ENCODE measurements around the gene SLC12A7.
"Not testable (repeated sequence)": the region's sequence is repeated elsewhere in the genome, so short reads cannot be mapped to it uniquely, and the experiment has no call there.

SLC12A7 gene

GRCh38 chr5:1095990-1096363 lies 15.9 kb downstream of the SLC12A7 start:
- no peak for DNase-seq (ENCODE audit: low spot score)

GRCh38 chr5:1095302-1095989 lies 16.4 kb downstream of the SLC12A7 start:
- no peak for DNase-seq (ENCODE audit: low spot score)

DNA sequence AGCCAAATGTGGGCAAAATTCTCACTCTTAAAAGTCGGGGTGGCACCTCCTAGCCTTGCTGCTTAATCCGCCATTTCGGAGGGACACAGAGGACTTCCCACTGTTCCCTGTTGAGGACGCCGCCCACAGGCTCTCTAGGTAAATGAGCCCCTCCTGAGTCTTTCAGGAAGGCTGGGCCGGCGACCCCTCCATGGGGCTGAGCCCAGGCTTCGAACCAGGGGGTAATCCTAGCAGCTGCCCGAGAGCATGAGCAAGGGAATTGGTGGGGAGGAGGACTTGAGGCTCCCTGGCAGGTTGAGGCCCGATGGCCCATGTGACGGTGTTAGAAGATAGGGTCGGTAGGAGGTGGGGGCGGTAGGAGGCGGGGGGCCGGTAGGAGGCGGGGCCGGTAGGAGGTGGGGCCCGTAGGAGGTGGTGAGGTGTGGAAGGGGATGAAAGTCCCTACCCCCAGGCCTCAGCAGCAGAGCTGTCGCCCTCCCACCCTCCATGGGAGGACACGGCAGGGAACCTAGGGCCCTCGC lies 17.1 kb downstream of the SLC12A7 start:
- peak; percentile 49 for DNase-seq (ENCODE audit: low spot score)

DNA sequence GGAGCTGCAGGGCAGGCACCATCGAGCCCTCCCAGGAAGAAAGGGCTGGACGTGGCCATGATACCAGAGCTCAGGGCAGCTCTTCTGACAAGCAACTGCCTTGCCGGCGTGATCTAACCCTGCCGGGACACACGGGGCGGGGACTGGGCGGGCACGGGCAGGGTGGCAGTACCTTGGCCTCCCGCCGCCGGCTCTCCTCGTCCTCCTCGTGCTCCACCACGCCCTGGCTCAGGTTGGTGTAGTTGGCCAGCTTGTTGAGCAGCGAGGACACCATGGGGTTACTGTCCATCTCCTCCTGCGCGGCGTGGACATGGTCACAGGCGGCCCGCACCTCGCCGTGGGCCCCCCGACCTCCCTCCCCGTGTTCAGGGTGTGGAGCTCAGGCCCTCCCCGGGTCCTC lies 18.5 kb downstream of the SLC12A7 start:
- DNase-seq (ENCODE audit: low spot score) = peak; percentile 62

DNA sequence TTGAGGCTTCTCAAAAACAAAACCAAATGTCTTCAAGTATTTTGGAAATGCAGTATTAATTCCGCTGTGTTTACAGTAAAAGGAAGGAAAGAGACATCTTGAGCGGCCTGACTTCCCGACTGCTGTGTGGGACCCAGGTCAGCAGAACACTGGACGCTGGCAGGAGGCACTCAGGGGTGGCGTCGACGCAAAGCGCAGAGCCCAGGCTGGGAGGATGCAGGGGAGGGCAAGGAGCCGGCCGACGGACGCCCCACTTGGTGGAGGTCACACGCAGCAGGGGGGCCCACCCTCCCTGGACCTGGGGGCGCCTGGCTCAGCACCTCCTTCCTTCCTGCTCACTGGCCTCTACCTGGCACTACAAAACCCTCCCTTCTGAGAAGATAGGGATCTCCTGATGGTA lies 19.7 kb downstream of the SLC12A7 start:
- DNase-seq (ENCODE audit: low spot score) = no peak

GRCh38 chr5:1091632-1092031 lies 20.2 kb downstream of the SLC12A7 start:
- DNase-seq (ENCODE audit: low spot score) = no peak

- DNase-seq (ENCODE audit: low spot score) = no peak
Measured at GRCh38 chr5:1090538-1090937, 21.3 kb downstream of the SLC12A7 start.

GRCh38 chr5:1089621-1090040 lies 22.2 kb downstream of the SLC12A7 start:
- DNase-seq (ENCODE audit: low spot score) = no peak

DNA sequence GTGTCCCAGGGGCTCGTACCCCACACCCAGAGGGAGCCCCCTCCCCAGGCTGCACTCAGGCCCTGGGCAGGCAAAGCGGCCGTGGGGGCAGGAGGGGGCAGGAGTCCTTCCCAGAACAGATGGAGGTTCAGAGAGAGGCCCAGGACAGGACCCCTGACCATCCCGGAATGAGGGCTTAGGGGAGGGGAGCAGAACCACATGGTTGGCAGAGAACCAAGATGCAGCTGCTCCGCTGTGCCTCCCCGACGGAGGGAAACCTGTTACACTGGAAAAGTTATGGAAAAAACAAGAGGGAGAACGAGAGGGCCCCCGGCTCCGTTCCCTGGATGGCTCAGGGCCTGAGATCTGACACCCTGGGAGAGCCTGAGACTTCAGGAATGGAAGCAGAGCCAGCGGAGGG lies 22.7 kb downstream of the SLC12A7 start:
- no peak for DNase-seq (ENCODE audit: low spot score)

- no peak for DNase-seq (ENCODE audit: low spot score)
Measured at GRCh38 chr5:1088726-1089125, 23.1 kb downstream of the SLC12A7 start.

- DNase-seq (ENCODE audit: low spot score) = no peak
Measured at GRCh38 chr5:1088031-1088430, 23.8 kb downstream of the SLC12A7 start.

DNA sequence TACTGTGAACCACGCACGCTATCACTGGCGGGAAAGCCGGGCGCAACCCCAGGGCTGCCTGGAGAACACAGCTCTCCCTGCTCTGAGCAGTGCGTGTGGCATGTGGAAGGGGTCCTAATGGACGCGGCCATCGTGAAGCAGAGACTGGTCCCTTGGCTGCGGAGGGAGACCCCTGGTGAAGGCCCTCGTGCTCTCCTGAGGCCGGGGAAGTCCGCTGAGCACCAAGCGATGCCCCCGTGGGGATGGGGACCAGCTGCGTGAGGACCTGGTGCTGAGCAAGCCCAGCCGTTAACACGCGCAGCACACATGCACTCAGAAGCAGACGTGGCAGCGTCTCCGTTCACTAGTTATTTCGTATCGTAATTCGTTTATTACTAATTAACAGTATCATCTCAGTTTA lies 24.4 kb downstream of the SLC12A7 start:
- DNase-seq (ENCODE audit: low spot score) = no peak

GRCh38 chr5:1086871-1087270 lies 25.0 kb downstream of the SLC12A7 start:
- DNase-seq (ENCODE audit: low spot score) = no peak

- no peak for DNase-seq (ENCODE audit: low spot score)
Measured at GRCh38 chr5:1086137-1086536, 25.7 kb downstream of the SLC12A7 start.

- DNase-seq (ENCODE audit: low spot score) = no peak
Measured at GRCh38 chr5:1085391-1085790, 26.5 kb downstream of the SLC12A7 start.

- DNase-seq (ENCODE audit: low spot score) = no peak
Measured at GRCh38 chr5:1083823-1084605, 27.8 kb downstream of the SLC12A7 start.

- not testable (repeated sequence) for DNase-seq (ENCODE audit: low spot score)
Measured at GRCh38 chr5:1083026-1083425, 28.8 kb downstream of the SLC12A7 start.

DNA sequence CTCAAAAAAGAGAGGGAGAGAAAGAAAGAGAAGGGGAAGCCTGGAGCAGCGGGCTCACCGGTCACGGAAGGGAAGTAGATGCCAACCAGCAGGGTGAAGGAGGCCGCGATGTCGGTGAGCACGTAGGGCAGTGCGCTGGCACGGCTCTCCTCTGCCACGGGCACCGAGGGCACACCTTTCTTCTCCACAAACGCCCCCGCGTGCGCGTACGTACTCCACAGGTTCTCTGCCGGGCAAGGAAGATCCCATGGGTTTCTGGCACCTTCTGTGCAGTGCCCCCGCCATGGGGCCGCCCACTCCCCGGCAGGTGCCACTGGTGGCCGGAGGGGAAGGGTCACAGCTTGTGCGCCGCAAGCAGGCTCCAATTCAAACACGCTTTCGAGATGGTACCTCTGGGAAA lies 30.3 kb downstream of the SLC12A7 start:
- no peak for DNase-seq (ENCODE audit: low spot score)

- DNase-seq (ENCODE audit: low spot score) = no peak
Measured at GRCh38 chr5:1080432-1080831, 31.4 kb downstream of the SLC12A7 start.

GRCh38 chr5:1079961-1080360 lies 31.9 kb downstream of the SLC12A7 start:
- DNase-seq (ENCODE audit: low spot score) = no peak

DNA sequence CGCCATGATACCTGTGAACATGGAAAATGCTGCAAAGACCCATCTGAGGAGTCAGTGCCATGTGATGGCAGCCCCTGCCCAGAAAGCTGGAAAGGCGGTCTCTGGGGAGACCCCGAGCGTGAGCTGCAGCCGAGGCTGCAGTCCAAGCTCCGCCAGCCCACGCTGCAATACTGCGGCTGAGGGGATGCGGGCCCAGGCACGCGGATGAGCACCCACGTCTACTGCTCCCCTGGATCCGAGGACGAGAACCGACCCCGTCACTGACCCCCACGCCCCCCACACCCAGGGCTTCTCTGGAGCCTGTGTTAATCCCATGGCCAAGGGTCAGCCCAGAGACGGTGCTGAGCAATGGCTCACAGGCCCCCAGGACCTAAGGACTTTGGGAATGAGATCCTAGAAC lies 32.4 kb downstream of the SLC12A7 start:
- DNase-seq (ENCODE audit: low spot score) = no peak

- DNase-seq (ENCODE audit: low spot score) = no peak
Measured at GRCh38 chr5:1078851-1079250, 33.0 kb downstream of the SLC12A7 start.

DNA sequence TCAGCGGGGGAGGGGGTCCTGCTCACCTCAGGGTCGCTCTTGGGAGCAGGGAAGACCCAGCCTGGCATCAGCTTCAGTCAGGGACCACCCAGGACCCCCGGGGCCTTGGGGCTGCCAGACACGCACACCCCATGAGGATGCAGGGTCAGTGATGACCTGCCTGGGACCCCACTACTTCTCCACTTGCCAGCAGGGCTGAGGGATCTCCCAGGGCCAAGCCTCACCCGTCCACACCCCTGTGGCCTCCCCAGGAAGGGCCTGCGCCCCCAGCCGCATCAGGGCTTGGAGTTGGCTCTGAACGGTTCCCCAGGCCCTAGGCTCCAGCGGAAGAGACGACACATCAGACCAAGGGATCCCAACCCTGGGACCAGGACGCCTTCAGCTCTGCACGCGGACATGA lies 33.7 kb downstream of the SLC12A7 start:
- no peak for DNase-seq (ENCODE audit: low spot score)

All from iPS-NIHi11 (cell line).